Activated effector memory CD4-positive, alpha-beta T cell treated with anti-CD3 and anti-CD28 coated beads, Interleukin-2, amount 50 U/mL, for 16 hours (primary cell): ENCODE data around the gene RSU1.

Experiments
- DNase-seq: peaks from one replicate; pipeline ENCODE4 v3.0.0-alpha.2; 2020

RSU1 gene

DNA sequence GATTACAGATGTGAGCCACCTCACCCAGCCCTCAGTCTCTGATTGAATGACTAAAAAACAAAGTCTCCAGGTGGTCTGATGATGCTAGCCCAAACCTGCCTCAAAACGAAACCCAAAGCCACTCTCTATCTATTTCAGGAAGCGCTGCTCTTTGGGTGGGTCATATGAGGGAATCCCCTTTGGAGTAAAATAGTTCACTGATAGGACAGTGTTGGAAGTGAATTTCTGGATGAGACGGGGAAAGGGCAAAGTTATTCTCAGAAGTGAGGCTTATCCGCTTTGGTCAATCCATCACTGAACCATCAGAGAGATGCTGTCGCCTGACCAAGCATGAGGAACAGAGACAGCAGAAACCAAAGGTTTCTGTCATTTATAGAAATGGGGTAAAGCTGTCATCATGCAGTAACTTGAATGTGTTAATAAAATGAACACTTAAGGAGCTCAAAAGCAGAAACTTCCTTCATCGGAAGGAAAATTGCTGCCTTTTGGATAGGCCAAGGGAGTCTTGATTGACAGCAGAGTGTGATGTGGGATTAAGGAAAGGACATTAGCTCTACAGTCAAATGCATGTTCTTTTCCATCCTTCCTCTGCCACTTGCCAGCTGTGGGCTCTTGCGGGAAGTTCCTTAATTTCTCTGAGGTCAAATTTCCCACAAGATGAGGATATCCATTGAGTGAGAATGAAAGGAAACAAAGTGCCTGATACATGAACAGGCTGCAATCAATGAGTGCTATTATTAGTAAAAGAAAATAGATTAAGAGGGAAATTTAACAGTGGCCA, 230.7 kb downstream of the RSU1 start:
- no peak for DNase-seq

DNA sequence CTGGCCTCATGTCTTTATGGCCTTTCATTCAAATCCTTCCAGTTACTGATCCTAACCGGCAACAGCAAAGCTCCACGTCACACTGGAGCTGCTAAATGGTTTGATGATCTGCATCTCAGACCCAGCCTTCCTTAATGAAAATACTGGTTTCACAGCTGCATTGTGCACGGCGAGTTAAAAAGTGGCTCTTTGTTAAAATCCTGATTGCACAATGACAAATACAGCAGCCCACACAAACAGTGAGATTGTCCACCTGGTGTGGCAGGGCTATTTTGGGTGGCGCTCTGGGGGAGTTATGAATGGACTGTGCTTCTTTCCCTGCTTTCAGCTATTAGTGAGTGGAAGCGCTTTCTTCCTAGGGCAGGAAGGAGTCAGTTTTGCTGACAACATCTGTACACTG, 232.1 kb downstream of the RSU1 start:
- no peak for DNase-seq

DNA sequence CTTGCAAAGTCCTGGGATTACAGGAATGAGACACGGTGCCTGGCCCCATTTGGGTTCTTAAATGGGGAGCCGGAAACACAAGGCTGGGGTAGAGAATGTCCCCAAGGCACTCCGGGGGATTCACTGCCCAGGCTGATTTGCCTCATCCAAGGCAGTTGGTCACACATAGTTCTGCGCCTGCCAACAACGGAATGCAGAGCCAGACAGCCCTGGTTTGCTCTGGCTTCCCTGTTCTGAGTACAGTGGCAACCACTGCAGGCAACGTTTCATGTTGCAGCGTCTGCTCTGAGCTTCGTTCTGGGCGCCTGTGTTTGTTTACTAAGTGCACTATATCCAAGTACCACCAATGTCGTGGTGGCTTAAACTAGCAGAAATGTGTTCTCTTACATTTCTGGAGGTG, 233.8 kb downstream of the RSU1 start:
- no peak for DNase-seq

DNA sequence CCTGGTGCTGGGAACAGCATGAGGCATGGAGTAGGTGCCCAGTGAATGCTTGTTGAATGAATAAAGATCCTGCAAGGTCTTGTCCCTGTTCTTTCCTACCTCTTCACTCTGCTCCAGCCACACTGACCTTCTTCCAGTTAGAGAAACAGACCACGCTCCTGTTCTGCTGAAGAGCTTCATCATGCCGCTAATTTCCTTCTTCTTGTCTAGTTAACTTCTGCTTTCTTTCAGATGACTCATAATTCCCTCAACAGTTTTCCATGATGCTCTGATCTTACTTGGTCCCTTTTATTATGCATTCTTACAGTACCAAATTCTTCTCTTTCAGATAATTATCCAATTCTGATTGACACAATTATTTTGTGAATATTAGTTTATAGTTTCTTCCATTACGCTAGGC, 236.0 kb downstream of the RSU1 start:
- DNase-seq, result no peak

DNA sequence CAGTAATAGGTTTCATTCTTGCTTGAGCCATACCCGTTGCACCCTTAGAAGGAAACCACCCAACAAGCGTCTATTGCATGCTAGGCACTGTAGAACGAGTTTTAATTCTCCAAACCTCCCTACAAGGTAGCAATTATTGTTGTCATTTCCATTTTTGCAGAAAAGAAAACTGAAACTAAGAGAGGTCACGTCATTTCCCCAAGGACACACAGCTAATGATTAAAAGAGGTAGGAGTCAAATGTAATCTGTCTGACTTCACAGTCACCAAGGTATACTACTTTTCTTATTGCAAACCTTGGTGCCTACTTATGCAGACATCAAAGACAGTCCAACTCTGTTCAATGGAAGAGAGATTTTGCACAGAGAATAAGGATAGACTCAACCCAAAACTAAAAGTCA, 246.5 kb downstream of the RSU1 start:
- DNase-seq, result no peak

DNA sequence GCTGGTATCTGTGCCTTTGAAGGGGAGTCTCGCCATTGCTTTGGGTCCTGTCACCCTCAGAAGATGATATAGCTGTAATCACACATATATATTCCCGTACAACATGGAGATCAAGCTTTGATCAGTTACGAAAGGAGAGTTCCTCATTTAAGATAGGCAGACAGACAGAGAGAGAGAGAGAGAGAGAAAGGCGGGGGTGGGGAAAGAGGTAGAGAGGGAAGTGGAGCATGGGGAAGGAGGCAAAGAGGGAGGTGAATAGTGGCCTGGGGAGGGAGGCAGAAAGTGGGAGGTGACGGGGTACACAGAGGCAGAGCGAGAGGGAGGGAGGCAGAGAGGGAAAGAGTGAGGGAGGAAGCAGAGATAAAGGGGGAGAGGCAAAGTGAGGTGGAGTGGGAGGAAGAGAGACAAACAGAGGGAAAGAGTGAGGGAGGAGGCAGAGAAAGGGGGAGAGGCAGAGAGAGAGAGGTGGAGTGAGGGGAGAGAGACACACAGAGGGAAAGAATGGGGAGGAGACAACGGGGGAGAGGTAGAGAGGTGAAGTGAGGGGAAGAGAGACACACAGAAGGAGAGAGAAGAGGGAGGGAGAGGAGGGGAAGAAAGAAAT, 250.9 kb downstream of the RSU1 start:
- no peak for DNase-seq

DNA sequence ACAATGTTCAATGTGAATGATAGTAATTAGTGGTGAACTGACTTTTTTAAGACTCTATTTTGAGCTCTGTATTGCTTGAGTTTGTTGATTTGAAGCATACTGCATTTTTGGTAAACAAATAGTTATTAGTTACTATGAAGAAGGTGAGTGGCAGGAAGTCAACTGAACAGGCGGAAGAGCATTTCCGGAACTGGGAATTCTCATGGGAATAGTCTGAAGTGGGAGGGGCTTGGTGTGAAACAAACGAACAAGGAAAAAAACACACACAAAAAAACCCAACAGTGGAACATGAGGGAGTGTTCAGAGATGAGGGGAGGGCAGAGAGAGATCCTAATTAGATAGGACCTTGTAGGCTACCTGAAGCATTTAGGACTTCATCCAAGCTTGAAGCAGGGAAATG, 251.6 kb downstream of the RSU1 start:
- DNase-seq, result no peak

DNA sequence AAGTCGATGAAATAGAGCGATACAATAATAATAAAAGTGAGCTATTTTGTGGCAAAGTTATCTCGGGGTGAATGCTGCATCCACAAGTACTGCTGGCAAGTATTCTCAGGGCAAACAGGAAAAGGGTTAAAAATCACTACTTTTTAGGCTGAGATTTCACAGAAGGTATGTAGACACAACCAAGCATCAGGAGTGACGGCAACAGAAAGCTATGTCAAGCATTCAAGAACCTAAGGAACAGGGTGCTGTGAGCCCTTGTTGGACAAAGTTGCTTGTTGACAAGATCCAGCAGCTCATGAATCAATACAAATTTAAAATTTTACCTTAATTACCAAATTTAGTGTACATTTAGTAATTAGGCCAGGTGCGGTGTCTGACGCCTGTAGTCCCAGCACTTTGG, 254.3 kb downstream of the RSU1 start:
- no peak for DNase-seq

DNA sequence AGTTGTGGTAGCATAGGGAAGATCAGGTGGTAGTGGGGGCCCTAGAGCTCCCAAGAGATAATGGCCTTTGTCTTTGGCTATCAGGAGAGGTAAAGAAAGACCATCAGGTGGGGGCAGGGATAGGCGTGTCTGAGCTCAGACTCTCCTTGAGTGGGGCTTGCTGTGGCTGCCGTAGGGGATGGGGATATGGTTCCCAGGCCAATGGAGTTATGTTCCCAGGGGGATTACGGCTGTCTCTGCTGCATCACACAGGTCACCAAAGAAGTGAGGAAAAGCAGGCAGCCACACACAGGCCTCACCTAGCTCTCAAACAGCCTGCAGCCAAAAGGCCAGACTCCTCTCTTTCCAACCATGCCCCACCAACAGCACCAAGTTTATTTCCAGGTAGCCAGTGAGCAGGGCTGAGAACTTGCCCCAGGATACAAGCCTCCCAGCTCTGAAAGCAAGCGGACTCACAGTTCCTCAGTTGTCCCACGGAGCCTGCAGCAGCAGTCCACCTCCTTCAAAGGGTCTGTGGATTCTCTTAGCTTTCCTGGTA, 257.9 kb downstream of the RSU1 start:
- DNase-seq, result no peak

DNA sequence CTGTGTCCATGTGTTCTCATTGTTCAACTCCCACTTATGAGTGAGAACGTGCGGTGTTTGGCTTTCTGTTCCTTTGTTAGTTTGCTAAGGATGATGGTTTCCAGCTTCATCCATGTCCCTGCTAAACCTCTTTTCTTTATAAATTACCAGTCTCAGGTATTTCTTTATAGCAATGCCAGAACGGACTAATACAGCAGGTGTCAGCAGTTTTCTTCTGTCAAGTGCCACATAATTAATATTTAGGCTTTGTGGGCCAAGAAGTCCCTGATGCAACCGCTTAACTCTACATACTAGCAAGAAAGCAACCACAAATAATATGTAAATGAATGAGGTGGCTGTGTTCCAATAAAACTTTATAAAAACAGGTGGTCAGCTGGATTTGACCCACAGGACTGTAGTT, 269.3 kb downstream of the RSU1 start:
- no peak for DNase-seq

DNA sequence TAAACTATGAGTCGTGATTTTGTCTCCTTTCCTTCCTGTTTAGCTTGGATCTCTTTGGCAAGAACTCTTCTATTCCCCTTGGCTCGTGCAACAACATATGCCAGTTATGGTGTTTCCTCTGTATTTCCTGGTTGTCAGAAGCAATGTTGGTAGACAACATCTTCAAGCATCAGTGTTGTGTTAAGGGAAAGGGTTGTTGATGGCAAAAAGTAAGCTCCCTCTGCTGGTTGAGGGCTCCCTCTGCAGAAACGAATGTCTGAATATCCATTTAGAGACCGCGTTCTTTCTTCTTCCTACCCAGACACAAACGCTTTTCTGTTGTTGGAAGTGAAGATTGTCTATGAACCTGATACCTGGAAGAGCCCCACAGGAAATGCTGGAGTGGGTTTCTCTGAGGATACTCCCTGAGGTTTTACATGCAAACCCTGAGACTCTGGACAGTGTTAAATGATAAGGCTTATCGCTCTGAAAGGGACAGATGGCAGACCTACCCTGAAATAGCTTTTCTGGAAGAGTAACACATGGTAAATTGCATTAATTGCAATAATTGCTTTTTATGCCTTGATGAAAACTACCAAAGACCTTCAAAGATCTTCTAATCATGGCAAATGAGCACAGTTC, 272.0 kb downstream of the RSU1 start:
- no peak for DNase-seq

DNA sequence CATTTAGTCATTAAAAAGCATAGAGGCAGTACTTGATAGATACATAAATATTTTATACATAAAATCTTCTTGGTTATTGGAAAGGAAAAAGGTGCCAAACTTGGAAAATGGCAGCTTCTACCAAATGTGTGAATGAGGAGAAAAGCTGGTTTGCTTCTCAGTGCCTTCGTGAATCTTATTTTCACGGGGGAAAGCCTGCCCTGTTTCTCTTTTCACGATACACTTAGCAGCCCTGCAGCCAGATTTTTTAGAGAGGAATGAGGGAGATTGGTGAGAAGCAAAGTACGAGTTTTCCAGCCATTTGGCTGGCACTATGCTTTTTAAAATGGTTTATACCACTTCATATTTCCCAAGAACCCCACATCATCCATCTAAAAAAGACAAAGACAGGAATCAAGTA, 272.6 kb downstream of the RSU1 start:
- no peak for DNase-seq

DNA sequence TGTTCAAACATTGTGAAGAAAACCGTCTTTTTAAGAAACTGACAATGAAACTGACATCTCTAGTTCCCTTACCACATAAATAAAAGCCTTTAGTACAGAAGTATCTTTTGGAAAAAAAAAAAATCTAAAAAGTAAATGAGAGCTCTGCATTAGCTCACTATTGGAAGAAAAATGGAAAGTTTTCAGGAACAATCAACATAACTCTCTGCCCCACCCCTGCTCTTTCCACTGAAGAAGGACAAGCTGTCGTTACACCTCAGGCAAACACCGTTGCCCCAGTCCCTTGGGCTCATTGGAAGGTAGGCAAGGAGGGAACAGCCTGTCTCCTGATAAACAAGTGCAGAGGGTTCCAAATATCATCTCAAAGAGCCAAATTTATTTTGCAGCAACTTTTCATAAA, 273.1 kb downstream of the RSU1 start:
- DNase-seq, result no peak
